Testis (tissue), 2 donors: ENCODE results near the gene LRRFIP2.

Source experiments
- CTCF ChIP-seq, 3 experiments: fragments of 450-650 bp in 2 of 3; fragments of 200-600 bp in 1 of 3; sonication (generic) in 1 of 3; IDR thresholded peaks; one replicate each; pipeline ENCODE4 v1.5.1; 2016 to 2019; ENCODE audit warnings: antibody characterized with exemption in 3 of 3, mild to moderate bottlenecking in 2 of 3, moderate library complexity in 1 of 3
- POLR2A ChIP-seq: fragments of 450-650 bp; IDR thresholded peaks from one replicate; pipeline ENCODE4 v1.6.1; 2017; ENCODE audit warnings: antibody characterized with exemption, mild to moderate bottlenecking, moderate library complexity

- no peak for TF ChIP-seq POLR2A
- TF ChIP-seq CTCF (IDR thresholded peaks at IDR 0.05): no peak
These were observed 20.2 kb upstream of the LRRFIP2 start for GRCh38 chr3:37194533-37194932.
